NCI-H510A treated with DMSO at 0.1 percent for 48 hours (cell line): Measurements from ENCODE around the gene VSIG2.

Experiments used
- DNase-seq: peaks from one replicate; lab custom pipeline; 2025; lab: John Stamatoyannopoulos, UW

The VSIG2 gene

GRCh38 chr11:124748481-124749343 is 3.3 kb downstream of the VSIG2 start:
- DNase-seq: no peak

- DNase-seq: no peak
Observed at GRCh38 chr11:124748100-124748418, 4.0 kb downstream of the VSIG2 start.

GRCh38 chr11:124747406-124748099 is 4.5 kb downstream of the VSIG2 start:
- no peak for DNase-seq

GRCh38 chr11:124746621-124747243 is 5.3 kb downstream of the VSIG2 start:
- DNase-seq: peak; percentile 64

GRCh38 chr11:124745835-124746620 is 6.0 kb downstream of the VSIG2 start:
- no peak for DNase-seq

GRCh38 chr11:124745270-124745834 is 6.7 kb downstream of the VSIG2 start:
- DNase-seq: no peak

GRCh38 chr11:124743050-124743449 is 9.0 kb downstream of the VSIG2 start:
- DNase-seq: no peak

GRCh38 chr11:124742555-124742954 is 9.5 kb downstream of the VSIG2 start:
- DNase-seq: no peak

- no peak for DNase-seq
Observed at GRCh38 chr11:124740277-124740882, 11.7 kb downstream of the VSIG2 start.

GRCh38 chr11:124739479-124740276 is 12.4 kb downstream of the VSIG2 start, which contains the start of gene NRGN:
NRGN (plus strand) TSS chr11:124739942; CDS start chr11:124740085, 143 bp downstream.
- peak; percentile 76 for DNase-seq

GRCh38 chr11:124738713-124739478 is 13.2 kb downstream of the VSIG2 start:
- DNase-seq: no peak

- no peak for DNase-seq
Observed at GRCh38 chr11:124737638-124738305, 14.3 kb downstream of the VSIG2 start.

GRCh38 chr11:124736736-124737135 is 15.3 kb downstream of the VSIG2 start:
- DNase-seq: no peak

GRCh38 chr11:124732230-124732629 is 19.8 kb downstream of the VSIG2 start:
- no peak for DNase-seq

- no peak for DNase-seq
Observed at GRCh38 chr11:124729571-124729970, 22.5 kb downstream of the VSIG2 start.

GRCh38 chr11:124728134-124728533 is 23.9 kb downstream of the VSIG2 start:
- no peak for DNase-seq

- DNase-seq: no peak
Observed at GRCh38 chr11:124727474-124727873, 24.6 kb downstream of the VSIG2 start.

GRCh38 chr11:124725719-124726105 is 26.3 kb downstream of the VSIG2 start:
- DNase-seq: no peak
